HepG2 (cell line): Measurements from ENCODE around the gene MEX3A. TPM values are rescaled to one million over a fixed set of nuclear protein-coding genes. Genes with fewer than 3 reads are reported as not detected.

Experiments
- EED ChIP-seq: sonication (generic); formaldehyde crosslinking; IDR thresholded peaks from 2 replicates; pipeline ENCODE4 v1.5.0; 2020; ENCODE audit warnings: mild to moderate bottlenecking, missing genetic modification reagents
- ETV5 ChIP-seq: IDR thresholded peaks from 2 replicates; pipeline ENCODE4 v1.6.1; 2018; ENCODE audit warnings: missing biosample characterization, missing genetic modification reagents, inconsistent platforms, borderline replicate concordance
- FOSL2 ChIP-seq: sonication (generic); formaldehyde crosslinking; IDR thresholded peaks from 2 replicates; pipeline ENCODE4 v1.4.0; 2020; ENCODE audit warnings: missing genetic modification reagents
- MEF2D ChIP-seq: sonication (generic); formaldehyde crosslinking; IDR thresholded peaks from 2 replicates; pipeline ENCODE4 v1.5.1; 2020; ENCODE audit warnings: mild to moderate bottlenecking, missing genetic modification reagents
- MTF2 ChIP-seq: sonication (generic); formaldehyde crosslinking; IDR thresholded peaks from 2 replicates; pipeline ENCODE4 v1.5.0; 2020; ENCODE audit warnings: missing genetic modification reagents, borderline replicate concordance
- PCBP1 ChIP-seq: fragments of 200-400 bp; formaldehyde crosslinking; IDR thresholded peaks from 2 replicates; pipeline ENCODE4 v1.6.1; 2017; ENCODE audit warnings: mild to moderate bottlenecking, low read depth, low read length, borderline replicate concordance
- SALL2 ChIP-seq: sonication (generic); formaldehyde crosslinking; IDR thresholded peaks from 2 replicates; pipeline ENCODE4 v1.8.1; 2023; ENCODE audit warnings: mild to moderate bottlenecking, missing genetic modification reagents, inconsistent platforms
- TBX2 ChIP-seq: sonication (generic); formaldehyde crosslinking; IDR thresholded peaks from 2 replicates; pipeline ENCODE4 v1.5.0; 2020; ENCODE audit warnings: missing genetic modification reagents, mild to moderate bottlenecking, borderline replicate concordance
- ZBTB42 ChIP-seq: sonication (generic); formaldehyde crosslinking; IDR thresholded peaks from 2 replicates; pipeline ENCODE4 v1.5.0; 2020; ENCODE audit warnings: mild to moderate bottlenecking, missing genetic modification reagents
- ZFP82 ChIP-seq: sonication (generic); formaldehyde crosslinking; IDR thresholded peaks from 2 replicates; pipeline ENCODE4 v1.5.1; 2020; ENCODE audit warnings: mild to moderate bottlenecking, missing genetic modification reagents, borderline replicate concordance
- ZNF616 ChIP-seq: sonication (generic); formaldehyde crosslinking; IDR thresholded peaks from 2 replicates; pipeline ENCODE4 v1.5.0; 2020; ENCODE audit warnings: low read depth, mild to moderate bottlenecking, missing genetic modification reagents
- ZNF674 ChIP-seq: sonication (generic); formaldehyde crosslinking; IDR thresholded peaks from 2 replicates; pipeline ENCODE4 v1.5.0; 2020; ENCODE audit warnings: low read depth, mild to moderate bottlenecking, missing genetic modification reagents
- ZNF737 ChIP-seq: sonication (generic); formaldehyde crosslinking; IDR thresholded peaks from 2 replicates; pipeline ENCODE4 v1.5.0; 2020; ENCODE audit warnings: missing genetic modification reagents, mild to moderate bottlenecking, borderline replicate concordance
- ZNF883 ChIP-seq: sonication (generic); formaldehyde crosslinking; IDR thresholded peaks from 2 replicates; pipeline ENCODE4 v1.5.1; 2020; ENCODE audit warnings: mild to moderate bottlenecking, missing genetic modification reagents; ENCODE audit errors: not compliant biosample characterization
- polyA plus RNA-seq, 8 experiments: library from polyadenylated mRNA; depleted of rRNA in 3 of 8; stranded (reverse) in 7 of 8; unstranded in 1 of 8; fragments of >200 nt; fragmentation: Illumina TruSeq in 4 of 8; extraction: Trizol in 4 of 8; gene quantifications; 2 replicates each; pipeline versions ENCODE4 v1.2.1 to v1.2.3, GENCODE V29; 2011 to 2016; ENCODE audit warnings: low read depth in 4 of 8, missing spikeins in 1 of 8, mixed read lengths in 1 of 8; ENCODE audit not compliant: insufficient read depth in 1 of 8
- total RNA-seq, 5 experiments: library from RNA; depleted of rRNA; stranded (reverse); fragments of >200 nt; fragmentation: Illumina TruSeq; extraction: Trizol; gene quantifications; 2 replicates each; pipeline ENCODE4 v1.2.3, GENCODE V29; 2016; ENCODE audit warnings: low read depth in 1 of 5
- TF ChIP-seq, protein P1 (sequence below): sonication (generic); formaldehyde crosslinking; IDR thresholded peaks from 2 replicates; pipeline ENCODE4 v1.4.0; 2020; ENCODE audit warnings: missing genetic modification reagents, borderline replicate concordance
- TF ChIP-seq, protein P2 (sequence below): sonication (generic); formaldehyde crosslinking; IDR thresholded peaks from 2 replicates; pipeline ENCODE4 v1.4.0; 2020; ENCODE audit warnings: missing genetic modification reagents
- TF ChIP-seq, protein P3 (sequence below): sonication (generic); formaldehyde crosslinking; IDR thresholded peaks from 2 replicates; pipeline ENCODE4 v1.4.0; 2020; ENCODE audit warnings: mild to moderate bottlenecking, missing genetic modification reagents, borderline replicate concordance

The MEX3A gene
- total and polyA plus RNA-seq, 2 of the 13 experiments (the other 11 are each of a cell fraction or from before 2014, with no cell fraction given) = 7.6 to 9.1 TPM

DNA sequence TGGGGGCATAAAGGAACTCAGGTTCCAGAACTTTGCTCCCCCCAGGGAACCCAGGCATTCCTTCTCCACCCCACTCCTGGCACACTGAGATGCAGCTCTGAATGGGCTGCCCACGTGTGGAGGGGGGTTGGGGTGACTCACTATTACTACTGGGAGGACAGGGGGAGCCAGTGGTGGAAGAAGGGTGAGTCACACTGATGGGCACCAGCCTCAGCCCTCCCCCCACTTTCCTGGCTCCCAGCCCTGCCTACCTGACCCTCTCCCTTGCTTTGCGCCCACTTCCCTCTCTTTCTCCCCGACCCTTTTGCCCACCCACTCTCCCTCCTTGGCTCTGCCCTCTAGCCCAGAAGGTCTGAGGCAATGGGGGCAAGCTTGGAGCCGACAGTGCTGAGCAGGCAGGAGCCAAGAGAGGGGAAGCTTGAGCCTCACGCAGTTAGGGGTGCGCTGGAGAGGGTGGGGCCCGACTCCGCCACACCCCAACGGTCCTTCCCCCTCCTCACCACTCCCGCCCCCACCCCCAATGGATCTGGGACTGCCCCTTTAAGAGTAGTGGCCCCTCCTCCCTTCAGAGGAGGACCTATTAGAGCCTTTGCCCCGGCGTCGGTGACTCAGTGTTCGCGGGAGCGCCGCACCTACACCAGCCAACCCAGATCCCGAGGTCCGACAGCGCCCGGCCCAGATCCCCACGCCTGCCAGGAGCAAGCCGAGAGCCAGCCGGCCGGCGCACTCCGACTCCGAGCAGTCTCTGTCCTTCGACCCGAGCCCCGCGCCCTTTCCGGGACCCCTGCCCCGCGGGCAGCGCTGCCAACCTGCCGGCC, 32.0 kb upstream of the MEX3A start, which contains the start of gene LMNA (continued):
- no peak for TF ChIP-seq ZNF674 (CRISPR knock-in tag)
- TF ChIP-seq ZNF737 (CRISPR knock-in tag) = no peak
- TF ChIP-seq ZFP82 (CRISPR knock-in tag) = no peak
- TF ChIP-seq TBX2 (CRISPR knock-in tag) = peak; percentile 49
- no peak; the same call in 1 of the 2 replicates for TF ChIP-seq MEF2D (CRISPR knock-in tag)
- TF ChIP-seq, protein P1, sequence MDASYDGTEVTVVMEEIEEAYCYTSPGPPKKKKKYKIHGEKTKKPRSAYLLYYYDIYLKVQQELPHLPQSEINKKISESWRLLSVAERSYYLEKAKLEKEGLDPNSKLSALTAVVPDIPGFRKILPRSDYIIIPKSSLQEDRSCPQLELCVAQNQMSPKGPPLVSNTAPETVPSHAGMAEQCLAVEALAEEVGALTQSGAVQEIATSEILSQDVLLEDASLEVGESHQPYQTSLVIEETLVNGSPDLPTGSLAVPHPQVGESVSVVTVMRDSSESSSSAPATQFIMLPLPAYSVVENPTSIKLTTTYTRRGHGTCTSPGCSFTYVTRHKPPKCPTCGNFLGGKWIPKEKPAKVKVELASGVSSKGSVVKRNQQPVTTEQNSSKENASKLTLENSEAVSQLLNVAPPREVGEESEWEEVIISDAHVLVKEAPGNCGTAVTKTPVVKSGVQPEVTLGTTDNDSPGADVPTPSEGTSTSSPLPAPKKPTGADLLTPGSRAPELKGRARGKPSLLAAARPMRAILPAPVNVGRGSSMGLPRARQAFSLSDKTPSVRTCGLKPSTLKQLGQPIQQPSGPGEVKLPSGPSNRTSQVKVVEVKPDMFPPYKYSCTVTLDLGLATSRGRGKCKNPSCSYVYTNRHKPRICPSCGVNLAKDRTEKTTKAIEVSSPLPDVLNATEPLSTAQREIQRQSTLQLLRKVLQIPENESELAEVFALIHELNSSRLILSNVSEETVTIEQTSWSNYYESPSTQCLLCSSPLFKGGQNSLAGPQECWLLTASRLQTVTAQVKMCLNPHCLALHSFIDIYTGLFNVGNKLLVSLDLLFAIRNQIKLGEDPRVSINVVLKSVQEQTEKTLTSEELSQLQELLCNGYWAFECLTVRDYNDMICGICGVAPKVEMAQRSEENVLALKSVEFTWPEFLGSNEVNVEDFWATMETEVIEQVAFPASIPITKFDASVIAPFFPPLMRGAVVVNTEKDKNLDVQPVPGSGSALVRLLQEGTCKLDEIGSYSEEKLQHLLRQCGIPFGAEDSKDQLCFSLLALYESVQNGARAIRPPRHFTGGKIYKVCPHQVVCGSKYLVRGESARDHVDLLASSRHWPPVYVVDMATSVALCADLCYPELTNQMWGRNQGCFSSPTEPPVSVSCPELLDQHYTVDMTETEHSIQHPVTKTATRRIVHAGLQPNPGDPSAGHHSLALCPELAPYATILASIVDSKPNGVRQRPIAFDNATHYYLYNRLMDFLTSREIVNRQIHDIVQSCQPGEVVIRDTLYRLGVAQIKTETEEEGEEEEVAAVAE (CRISPR knock-in tag) = peak; percentile 32; the same call in 1 of the 2 replicates
- no peak for TF ChIP-seq ZNF616 (CRISPR knock-in tag)
- TF ChIP-seq MTF2 (CRISPR knock-in tag) = no peak
- TF ChIP-seq, protein P2, sequence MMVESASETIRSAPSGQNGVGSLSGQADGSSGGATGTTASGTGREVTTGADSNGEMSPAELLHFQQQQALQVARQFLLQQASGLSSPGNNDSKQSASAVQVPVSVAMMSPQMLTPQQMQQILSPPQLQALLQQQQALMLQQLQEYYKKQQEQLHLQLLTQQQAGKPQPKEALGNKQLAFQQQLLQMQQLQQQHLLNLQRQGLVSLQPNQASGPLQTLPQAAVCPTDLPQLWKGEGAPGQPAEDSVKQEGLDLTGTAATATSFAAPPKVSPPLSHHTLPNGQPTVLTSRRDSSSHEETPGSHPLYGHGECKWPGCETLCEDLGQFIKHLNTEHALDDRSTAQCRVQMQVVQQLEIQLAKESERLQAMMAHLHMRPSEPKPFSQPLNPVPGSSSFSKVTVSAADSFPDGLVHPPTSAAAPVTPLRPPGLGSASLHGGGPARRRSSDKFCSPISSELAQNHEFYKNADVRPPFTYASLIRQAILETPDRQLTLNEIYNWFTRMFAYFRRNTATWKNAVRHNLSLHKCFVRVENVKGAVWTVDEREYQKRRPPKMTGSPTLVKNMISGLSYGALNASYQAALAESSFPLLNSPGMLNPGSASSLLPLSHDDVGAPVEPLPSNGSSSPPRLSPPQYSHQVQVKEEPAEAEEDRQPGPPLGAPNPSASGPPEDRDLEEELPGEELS = no peak
- peak; percentile 34; the same call in 1 of the 2 replicates for TF ChIP-seq PCBP1
- peak; percentile 97 for TF ChIP-seq FOSL2 (CRISPR knock-in tag)
- TF ChIP-seq SALL2 (CRISPR knock-in tag) = 0 out of 2 replicates have a peak, but pooled peaks have one; percentile 14
- no peak; the same call in 1 of the 2 replicates for TF ChIP-seq EED
- no peak for TF ChIP-seq ETV5 (CRISPR knock-in tag)
- TF ChIP-seq ZNF883 (CRISPR knock-in tag) = no peak
- TF ChIP-seq, protein P3, sequence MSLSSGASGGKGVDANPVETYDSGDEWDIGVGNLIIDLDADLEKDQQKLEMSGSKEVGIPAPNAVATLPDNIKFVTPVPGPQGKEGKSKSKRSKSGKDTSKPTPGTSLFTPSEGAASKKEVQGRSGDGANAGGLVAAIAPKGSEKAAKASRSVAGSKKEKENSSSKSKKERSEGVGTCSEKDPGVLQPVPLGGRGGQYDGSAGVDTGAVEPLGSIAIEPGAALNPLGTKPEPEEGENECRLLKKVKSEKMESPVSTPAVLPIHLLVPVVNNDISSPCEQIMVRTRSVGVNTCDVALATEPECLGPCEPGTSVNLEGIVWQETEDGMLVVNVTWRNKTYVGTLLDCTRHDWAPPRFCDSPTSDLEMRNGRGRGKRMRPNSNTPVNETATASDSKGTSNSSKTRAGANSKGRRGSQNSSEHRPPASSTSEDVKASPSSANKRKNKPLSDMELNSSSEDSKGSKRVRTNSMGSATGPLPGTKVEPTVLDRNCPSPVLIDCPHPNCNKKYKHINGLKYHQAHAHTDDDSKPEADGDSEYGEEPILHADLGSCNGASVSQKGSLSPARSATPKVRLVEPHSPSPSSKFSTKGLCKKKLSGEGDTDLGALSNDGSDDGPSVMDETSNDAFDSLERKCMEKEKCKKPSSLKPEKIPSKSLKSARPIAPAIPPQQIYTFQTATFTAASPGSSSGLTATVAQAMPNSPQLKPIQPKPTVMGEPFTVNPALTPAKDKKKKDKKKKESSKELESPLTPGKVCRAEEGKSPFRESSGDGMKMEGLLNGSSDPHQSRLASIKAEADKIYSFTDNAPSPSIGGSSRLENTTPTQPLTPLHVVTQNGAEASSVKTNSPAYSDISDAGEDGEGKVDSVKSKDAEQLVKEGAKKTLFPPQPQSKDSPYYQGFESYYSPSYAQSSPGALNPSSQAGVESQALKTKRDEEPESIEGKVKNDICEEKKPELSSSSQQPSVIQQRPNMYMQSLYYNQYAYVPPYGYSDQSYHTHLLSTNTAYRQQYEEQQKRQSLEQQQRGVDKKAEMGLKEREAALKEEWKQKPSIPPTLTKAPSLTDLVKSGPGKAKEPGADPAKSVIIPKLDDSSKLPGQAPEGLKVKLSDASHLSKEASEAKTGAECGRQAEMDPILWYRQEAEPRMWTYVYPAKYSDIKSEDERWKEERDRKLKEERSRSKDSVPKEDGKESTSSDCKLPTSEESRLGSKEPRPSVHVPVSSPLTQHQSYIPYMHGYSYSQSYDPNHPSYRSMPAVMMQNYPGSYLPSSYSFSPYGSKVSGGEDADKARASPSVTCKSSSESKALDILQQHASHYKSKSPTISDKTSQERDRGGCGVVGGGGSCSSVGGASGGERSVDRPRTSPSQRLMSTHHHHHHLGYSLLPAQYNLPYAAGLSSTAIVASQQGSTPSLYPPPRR = no peak
- no peak for TF ChIP-seq ZBTB42 (CRISPR knock-in tag)
